GM18502 (cell line): ENCODE measurements around the gene CHST10.

ENCODE experiments used
- ATAC-seq: cut with Tn5 transposase; IDR thresholded peaks from one replicate; pipeline ENCODE4 v1.9.1; 2021; ENCODE audit warnings: mild to moderate bottlenecking; ENCODE audit not compliant: unreplicated experiment, poor library complexity

CHST10 gene

GRCh38 chr2:100417711-100418124 is 250 bp upstream of the CHST10 start:
- ATAC-seq: no peak

GRCh38 chr2:100416397-100416934 is 1.0 kb downstream of the CHST10 start:
- ATAC-seq: no peak

GRCh38 chr2:100413571-100413970 is 3.9 kb downstream of the CHST10 start:
- ATAC-seq: no peak

- no peak for ATAC-seq
Observed at GRCh38 chr2:100412881-100413321, 4.6 kb downstream of the CHST10 start.

- ATAC-seq: no peak
Observed at GRCh38 chr2:100412466-100412865, 5.0 kb downstream of the CHST10 start.

GRCh38 chr2:100411841-100412292 is 5.6 kb downstream of the CHST10 start:
- no peak for ATAC-seq

GRCh38 chr2:100409975-100410647 is 7.4 kb downstream of the CHST10 start:
- no peak for ATAC-seq

GRCh38 chr2:100409461-100409860 is 8.0 kb downstream of the CHST10 start:
- no peak for ATAC-seq

GRCh38 chr2:100408941-100409340 is 8.5 kb downstream of the CHST10 start:
- ATAC-seq: no peak

- no peak for ATAC-seq
Observed at GRCh38 chr2:100408104-100408503, 9.4 kb downstream of the CHST10 start.

GRCh38 chr2:100407563-100407962 is 9.9 kb downstream of the CHST10 start:
- no peak for ATAC-seq

- no peak for ATAC-seq
Observed at GRCh38 chr2:100407073-100407472, 10.4 kb downstream of the CHST10 start.

- no peak for ATAC-seq
Observed at GRCh38 chr2:100406120-100406508, 11.4 kb downstream of the CHST10 start.

- no peak for ATAC-seq
Observed at GRCh38 chr2:100405403-100406119, 11.9 kb downstream of the CHST10 start.

- ATAC-seq: no peak
Observed at GRCh38 chr2:100404411-100404810, 13.1 kb downstream of the CHST10 start.

GRCh38 chr2:100403722-100404121 is 13.7 kb downstream of the CHST10 start:
- ATAC-seq: no peak

GRCh38 chr2:100401268-100401667 is 16.2 kb downstream of the CHST10 start:
- no peak for ATAC-seq

- no peak for ATAC-seq
Observed at GRCh38 chr2:100399714-100400113, 17.8 kb downstream of the CHST10 start.

GRCh38 chr2:100397976-100398375 is 19.5 kb downstream of the CHST10 start:
- ATAC-seq: no peak

GRCh38 chr2:100397118-100397860 is 20.2 kb downstream of the CHST10 start:
- ATAC-seq: no peak

- no peak for ATAC-seq
Observed at GRCh38 chr2:100396483-100396882, 21.0 kb downstream of the CHST10 start.
